Amniotic stem cell (primary cell): ENCODE results near the gene RNF180.
"Not testable (repeated sequence)": the region's sequence is repeated elsewhere in the genome, so short reads cannot be mapped to it uniquely, and the experiment has no call there.

ENCODE experiments used
- DNase-seq: peaks from one replicate; lab custom pipeline; 2025; lab: John Stamatoyannopoulos, UW

The RNF180 gene

DNA sequence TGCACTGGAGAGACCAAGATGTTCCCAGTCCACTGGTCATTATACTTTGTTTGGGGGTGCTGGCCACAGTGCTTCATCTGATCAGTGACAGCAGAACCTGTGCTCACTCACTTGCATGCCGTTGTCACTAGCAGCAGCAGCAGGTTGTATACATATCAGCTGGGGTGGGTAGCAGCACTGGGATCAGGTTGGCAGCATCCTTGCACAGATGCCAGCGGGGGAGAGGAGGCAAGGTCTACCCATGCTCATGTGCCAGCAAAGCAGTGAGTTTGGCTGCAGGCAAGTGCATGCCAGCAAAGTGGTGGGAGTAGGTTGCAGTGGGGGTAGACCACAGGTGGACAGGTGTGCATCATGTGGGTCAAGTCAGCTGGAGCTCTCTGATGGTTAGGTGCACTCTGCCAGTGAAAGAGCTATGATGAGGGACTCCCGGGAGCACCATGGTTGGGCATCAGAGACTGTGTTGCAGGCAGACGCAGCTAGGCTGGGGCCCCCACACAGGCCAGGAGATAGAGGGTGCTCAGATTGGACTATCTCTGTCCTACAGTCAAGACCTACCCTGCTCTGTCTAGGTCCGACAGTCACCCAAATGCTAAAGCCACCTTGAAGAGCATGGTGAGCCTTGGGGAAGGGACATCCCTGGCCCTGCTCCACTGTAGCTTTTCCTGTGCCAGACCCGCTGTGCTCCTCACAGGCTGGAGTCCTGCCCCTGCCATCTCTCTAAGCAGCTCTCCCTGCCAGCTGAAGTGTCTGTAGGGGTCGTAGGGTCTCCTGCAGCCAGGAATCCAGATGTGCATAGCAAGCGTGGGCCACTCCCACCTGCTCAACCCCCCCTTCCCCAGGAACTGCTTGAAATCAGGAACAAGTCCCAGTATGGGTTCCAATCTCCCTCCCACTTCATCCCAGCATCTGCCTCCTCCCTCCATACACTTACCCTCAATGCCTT, 119.8 kb downstream of the RNF180 start:
- no peak for DNase-seq

GRCh38 chr5:64286381-64286780, 120.7 kb downstream of the RNF180 start:
- no peak for DNase-seq

- DNase-seq = not testable (repeated sequence)
These were observed 122.9 kb downstream of the RNF180 start for GRCh38 chr5:64288496-64288895.

DNA sequence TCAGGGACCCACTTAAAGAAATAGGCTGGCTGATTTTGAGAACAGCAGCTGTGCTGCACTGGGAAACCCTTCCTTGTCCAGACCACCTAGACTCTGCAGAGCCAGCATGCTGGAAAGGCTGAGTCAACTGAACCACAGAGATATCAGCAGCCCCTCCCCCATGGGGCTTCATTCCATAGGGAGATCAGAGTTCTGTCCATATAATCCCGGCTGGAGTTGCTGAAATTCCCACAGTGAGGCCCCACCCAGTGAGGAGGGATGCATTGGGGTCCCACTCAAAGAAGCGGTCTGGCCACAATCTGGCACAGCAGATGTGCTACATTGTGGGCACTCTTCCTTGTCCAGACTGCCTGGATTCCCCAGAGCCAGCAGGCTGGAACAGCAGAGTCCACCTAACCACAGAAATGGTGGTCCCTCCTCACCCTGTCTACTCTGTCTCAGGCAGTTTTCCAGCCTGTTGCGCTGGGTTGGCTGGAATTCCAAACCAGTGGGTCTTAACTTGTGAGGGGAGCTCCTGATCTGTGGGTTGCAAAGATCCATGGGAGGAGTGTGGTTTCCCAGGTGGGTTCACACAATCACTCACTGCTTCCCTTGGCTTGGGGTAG, 127.1 kb downstream of the RNF180 start:
- no peak for DNase-seq

GRCh38 chr5:64295101-64295500, 129.5 kb downstream of the RNF180 start:
- DNase-seq = no peak

DNA sequence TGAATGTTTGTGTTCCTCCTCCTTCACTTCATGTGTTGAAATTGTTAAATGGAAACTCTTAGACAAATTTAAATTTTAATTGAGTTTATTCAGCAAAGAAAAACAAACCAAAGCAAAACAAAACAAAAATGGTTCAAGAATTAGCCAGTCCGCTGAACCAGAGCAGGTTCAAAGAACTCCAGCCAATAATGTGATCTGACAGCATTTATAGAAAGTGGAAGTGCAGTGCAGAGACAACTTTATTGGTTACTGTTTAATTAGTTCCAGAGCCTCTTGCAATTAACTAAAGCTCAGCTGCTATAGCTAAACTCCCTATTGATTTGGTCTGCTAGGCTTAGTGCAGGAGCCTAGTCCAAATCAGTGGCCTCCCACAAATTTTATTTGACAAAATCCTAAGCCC, 132.9 kb downstream of the RNF180 start:
- DNase-seq = no peak

GRCh38 chr5:64299805-64300204, 134.2 kb downstream of the RNF180 start:
- no peak for DNase-seq

- DNase-seq = no peak
These were observed 135.9 kb downstream of the RNF180 start for GRCh38 chr5:64301566-64301965.

DNA sequence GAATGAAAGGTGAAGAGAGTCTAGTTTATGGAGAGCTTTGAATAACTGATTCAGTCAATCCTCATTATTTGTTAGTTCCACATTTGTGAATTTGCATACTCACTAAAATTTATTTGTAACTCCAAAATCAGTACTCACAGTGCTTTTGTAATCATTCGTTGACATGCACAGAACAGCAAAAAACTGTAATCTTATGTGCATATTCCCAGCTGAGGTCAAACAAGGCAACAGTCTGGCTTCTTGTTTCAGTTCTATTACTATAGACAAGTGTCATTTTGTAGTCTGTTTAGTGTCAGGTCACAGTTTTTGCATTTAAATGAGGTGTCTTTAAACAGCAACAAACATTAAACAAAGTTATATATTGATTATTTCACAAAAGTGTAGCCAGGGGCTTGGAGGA, 142.5 kb downstream of the RNF180 start:
- DNase-seq = no peak

DNA sequence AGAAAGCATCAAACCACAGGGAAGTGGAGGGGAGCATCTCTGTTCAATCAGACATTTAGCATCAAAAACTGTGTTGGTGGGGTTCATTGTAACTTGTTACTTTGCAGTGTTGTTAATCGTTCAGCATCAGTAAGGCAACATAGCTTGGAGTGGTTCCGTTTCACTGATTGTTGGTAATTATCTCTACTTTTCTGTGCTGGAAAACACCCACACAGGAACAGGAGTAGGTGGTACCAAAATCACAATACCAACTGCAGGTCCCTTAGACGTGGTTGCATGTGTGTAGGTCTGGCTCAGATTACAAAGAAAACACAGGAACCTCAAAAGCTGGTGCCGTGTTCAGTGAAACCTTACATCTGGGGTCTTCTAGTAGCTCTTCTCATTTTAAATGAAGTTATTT, 146.8 kb downstream of the RNF180 start:
- DNase-seq = no peak

GRCh38 chr5:64315778-64316177, 150.1 kb downstream of the RNF180 start:
- DNase-seq = no peak

DNA sequence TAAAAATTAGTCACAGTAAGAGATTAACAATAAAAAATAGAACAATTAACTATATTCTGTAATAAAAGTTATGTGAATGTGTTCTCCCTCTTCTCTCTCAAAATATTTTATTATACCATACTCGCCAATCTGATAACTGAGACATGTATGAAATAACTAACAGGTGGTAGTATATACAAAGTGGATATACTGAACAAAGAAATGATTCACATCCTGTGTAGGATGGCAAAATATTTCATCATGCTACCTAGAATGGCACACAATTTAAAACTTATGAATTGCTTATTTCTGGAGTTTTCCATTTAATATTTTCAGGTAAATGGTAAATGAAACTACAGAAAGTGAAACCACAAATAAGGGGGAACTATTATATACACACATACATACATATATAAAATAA, 152.5 kb downstream of the RNF180 start:
- DNase-seq = no peak

DNA sequence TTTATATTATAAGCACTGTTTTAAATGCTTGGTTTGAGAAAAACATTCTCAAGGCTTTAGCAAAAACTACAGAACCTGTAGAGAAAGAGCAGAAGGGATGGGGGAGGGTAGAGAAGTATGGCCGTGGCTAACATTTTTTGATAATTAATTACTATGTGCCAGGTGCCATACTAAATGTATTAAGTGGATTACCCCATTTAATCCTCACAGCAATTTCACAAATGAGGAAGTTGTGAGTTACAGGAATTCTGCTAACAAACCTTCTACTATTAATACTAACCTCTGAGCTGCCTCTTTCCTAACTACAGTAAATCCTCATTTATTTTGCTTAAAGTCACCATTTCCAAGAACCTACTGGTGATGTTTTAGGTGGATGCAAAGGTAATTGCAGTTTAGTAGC, 157.9 kb downstream of the RNF180 start:
- no peak for DNase-seq

DNA sequence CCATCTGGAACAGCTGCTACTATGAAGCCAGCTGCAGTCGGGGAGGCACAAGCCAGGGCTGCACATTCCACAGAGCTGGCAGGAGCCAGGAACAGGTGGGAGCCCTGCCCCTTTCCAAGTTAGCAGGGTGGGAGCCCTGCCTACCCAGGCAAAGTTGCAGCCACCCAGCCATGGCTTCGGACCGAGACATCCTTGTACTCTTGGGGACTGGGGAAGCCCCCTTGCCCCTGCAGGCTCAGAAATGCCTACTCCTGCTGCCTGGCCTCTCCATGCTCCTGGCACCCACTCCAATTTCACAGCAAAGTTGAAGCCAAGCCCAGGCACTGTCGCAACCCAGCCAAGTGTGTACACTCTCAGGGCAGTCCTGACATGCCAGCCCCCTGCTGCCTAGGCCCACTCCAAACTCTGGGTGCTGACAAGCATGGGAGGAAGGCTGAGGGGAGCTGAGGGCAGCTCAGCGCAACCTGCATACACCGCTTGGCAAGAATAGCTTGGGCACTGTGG, 165.1 kb downstream of the RNF180 start:
- DNase-seq = no peak

GRCh38 chr5:64331597-64332277, 166.1 kb downstream of the RNF180 start:
- no peak for DNase-seq

DNA sequence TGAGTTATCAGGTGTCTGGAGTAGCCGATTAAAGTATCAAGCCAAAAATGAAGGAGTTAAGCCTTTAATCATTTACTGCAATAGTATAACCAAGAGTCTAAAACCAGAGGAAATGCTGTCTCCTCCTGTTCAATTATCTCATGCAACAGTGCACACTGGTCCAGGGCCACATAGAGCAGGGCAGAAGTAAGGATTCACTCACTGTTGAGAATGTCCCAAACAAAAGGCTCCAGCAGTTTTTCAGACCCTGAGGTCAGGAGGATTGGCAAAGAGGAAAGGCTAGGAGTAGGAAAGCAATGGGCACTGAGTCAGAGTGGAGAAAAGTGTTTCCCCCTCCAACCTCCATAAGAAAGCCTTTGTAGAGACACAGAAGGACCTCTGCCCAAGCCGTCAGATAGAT, 168.2 kb downstream of the RNF180 start:
- no peak for DNase-seq

DNA sequence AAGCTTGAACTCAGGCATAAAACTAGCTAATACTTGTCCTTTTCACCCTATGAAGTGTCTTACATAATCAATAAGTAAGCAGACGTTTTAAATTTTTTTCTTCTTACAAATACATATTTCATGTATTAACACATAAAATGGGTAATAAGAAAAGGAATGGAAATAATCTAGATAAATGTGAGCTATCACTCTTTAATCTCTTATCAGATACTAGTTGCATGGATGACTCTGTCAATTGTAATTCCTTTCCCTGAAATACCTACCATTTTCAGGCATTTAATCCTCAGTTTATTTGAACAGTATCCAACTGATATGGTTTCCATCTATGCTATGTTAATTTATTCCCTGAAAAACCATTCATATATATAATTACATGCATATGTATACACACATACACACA, 174.1 kb downstream of the RNF180 start:
- DNase-seq = no peak

GRCh38 chr5:64340293-64340692, 174.7 kb downstream of the RNF180 start:
- no peak for DNase-seq

DNA sequence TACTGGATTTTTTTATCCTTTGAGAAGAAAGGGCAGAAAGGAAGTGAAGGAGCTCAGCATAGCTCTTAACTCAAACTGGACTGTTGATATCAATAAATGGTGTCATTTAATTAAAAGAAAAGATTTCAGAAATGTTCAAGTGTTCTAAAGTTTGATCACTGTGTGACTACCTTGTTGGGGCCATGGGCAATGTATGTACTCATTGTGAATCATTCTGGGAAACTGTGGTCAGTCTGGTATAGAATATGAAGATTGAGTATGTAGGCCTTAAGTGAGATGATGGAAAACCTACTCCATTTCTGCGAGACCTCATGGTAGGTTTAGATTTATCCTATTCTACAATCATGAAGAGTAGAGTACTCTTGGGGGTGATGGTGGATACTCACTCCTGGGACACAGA, 175.7 kb downstream of the RNF180 start:
- DNase-seq = no peak

- no peak for DNase-seq
These were observed 178.9 kb downstream of the RNF180 start for GRCh38 chr5:64344501-64344900.

DNA sequence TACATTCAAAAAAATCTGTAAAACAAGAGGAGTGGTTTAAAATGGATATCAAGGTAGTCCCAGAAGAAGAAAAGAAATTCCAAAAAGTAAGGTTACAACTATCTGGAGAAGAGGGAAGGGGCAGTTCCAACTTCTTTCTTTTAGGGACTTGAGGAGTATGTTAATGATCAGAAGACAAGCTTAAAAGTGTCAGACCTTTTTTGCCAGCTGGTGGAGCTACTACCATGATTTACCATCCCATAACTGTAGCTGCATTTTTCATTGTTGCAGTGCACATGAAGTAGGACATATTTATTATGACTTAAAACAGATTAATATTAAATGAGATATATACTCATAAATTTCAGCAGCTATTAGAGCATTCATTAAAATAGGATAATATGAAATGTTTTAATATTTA, 181.7 kb downstream of the RNF180 start:
- no peak for DNase-seq

DNA sequence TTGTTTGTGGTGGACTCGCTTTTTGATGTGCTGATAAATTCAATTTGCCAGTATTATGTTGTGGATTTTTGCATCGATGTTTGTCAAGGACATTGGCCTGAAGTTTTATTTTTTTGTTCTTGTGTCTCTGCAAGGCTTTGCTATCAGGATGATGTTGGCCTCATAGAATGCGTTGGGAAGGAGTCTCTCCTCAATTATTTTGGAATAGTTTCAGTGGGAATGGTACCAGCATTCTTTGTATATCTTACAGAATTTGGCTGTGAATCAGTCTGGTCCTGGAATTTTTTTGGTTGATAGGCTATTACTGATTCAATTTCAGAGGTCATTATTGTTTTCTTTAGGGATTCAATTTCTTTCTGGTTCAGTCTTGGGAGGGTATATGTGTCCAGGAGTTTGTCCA, 198.8 kb downstream of the RNF180 start:
- no peak for DNase-seq

- DNase-seq = peak; percentile 1
These were observed 219.1 kb downstream of the RNF180 start for GRCh38 chr5:64384765-64385164.
